Prostate gland (tissue), 2 donors: ENCODE data around the gene IMMT. TPM values are rescaled to one million over a fixed set of nuclear protein-coding genes. Genes with fewer than 3 reads are reported as not detected.

Source experiments
- DNase-seq: peaks from one replicate; pipeline ENCODE4 v3.0.0-alpha.2; 2019; ENCODE audit warnings: low spot score
- H3K27ac ChIP-seq, 2 donors: fragments of 200-600 bp; sonication (generic); 2 replicates each; pipeline ENCODE4 v1.5.1; 2017 to 2019
- H3K27me3 ChIP-seq: fragments of 200-600 bp; sonication (generic); replicated peaks from 2 replicates; pipeline ENCODE4 v1.5.1; 2019; ENCODE audit not compliant: insufficient read depth
- H3K36me3 ChIP-seq, 2 donors: fragments of 200-600 bp; sonication (generic); 1 replicate in 1 of 2; 2 replicates in 1 of 2; pipeline versions ENCODE4 v1.5.1 to v1.8.1; 2017 to 2019
- H3K4me1 ChIP-seq: fragments of 200-600 bp; sonication (generic); replicated peaks from 2 replicates; pipeline ENCODE4 v1.5.1; 2019
- H3K4me3 ChIP-seq, 2 donors: fragments of 200-600 bp; sonication (generic); 2 replicates each; pipeline ENCODE4 v1.5.1; 2017 to 2019
- H3K9me3 ChIP-seq: fragments of 200-600 bp; sonication (generic); 2 replicates; pipeline ENCODE4 v1.5.1; 2017
- CTCF ChIP-seq, 4 experiments: fragments of 200-600 bp in 2 of 4; fragments of 450-650 bp in 2 of 4; sonication (generic) in 2 of 4; IDR thresholded peaks; 1 replicate in 3 of 4; 2 replicates in 1 of 4; pipeline ENCODE4 v1.5.1; 2016 to 2019; ENCODE audit warnings: antibody characterized with exemption in 4 of 4, mild to moderate bottlenecking in 2 of 4, moderate library complexity in 2 of 4
- POLR2A ChIP-seq: fragments of 450-650 bp; IDR thresholded peaks from one replicate; pipeline ENCODE4 v1.6.1; 2016; ENCODE audit warnings: antibody characterized with exemption, mild to moderate bottlenecking
- POLR2AphosphoS5 ChIP-seq: sonication (generic); formaldehyde crosslinking; IDR thresholded peaks from one replicate; pipeline ENCODE4 v1.6.1; 2017; ENCODE audit warnings: antibody characterized with exemption
- WGBS: methylation state at CpG from one replicate; pipeline ENCODE4 v1.1.5; 2018; 5-methylcytosine and 5-hydroxymethylcytosine counted together
- intact Hi-C: fragments of 100-400 bp; cut with DNase I; formaldehyde crosslinking; loops from one replicate; pipeline ENCODE4 v1.14.2; 2022
- total RNA-seq, 2 donors: library from RNA; depleted of rRNA; stranded (reverse); fragments of >200 nt; gene quantifications; one replicate each; pipeline ENCODE4 v1.1.0, GENCODE V29; 2016

The IMMT gene
- total RNA-seq, 2 donors from 2014 or later: 32.6 to 52.5 TPM

- H3K27me3 ChIP-seq: no peaks in the 10 kb centered on the region
- TF ChIP-seq CTCF (IDR thresholded peaks at IDR 0.05) (no peak), POLR2AphosphoS5 (no peak), POLR2A (no peak)
- H3K9me3 ChIP-seq: no peaks in the 10 kb centered on the region
- WGBS: 89% methylated on average over 9 of the region's 9 CpGs
- H3K27ac ChIP-seq: no peak overlapping the region
- no peak overlapping the region for H3K4me3 ChIP-seq
- no peaks in the 10 kb centered on the region for H3K36me3 ChIP-seq
- H3K4me1 ChIP-seq: peaks cover 3% of the 10 kb centered on the region
- DNase-seq: no peak
- intact Hi-C loops: loop anchor here (10.0 kb wide), 1 partner anchor 108 kb away; the partner anchor contains the start of gene REEP1
Measured at GRCh38 chr2:86226636-86227520, 31.6 kb upstream of the IMMT start.

- no peak for DNase-seq
- 96% methylated on average over 4 of the region's 4 CpGs for WGBS
- Histone ChIP-seq H3K27me3 (no peaks in the 10 kb centered on the region), H3K4me1 (peaks cover 3% of the 10 kb centered on the region), H3K4me3 (no peak overlapping the region), H3K36me3 (no peaks in the 10 kb centered on the region), H3K27ac (no peak overlapping the region), H3K9me3 (no peaks in the 10 kb centered on the region)
- TF ChIP-seq POLR2A (no peak), POLR2AphosphoS5 (no peak), CTCF (IDR thresholded peaks at IDR 0.05) (no peak)
- intact Hi-C loops: loop anchor here (10.0 kb wide), 1 partner anchor 109 kb away; the partner anchor contains the start of gene REEP1
Measured at GRCh38 chr2:86226070-86226469, 30.8 kb upstream of the IMMT start.

- 43% methylated on average over 6 of the region's 6 CpGs for WGBS
- H3K9me3 ChIP-seq: no peaks in the 10 kb centered on the region
- no peaks in the 10 kb centered on the region for H3K27me3 ChIP-seq
- TF ChIP-seq CTCF (IDR thresholded peaks at IDR 0.05) (no peak), POLR2A (no peak), POLR2AphosphoS5 (peak; percentile 59)
- no peak overlapping the region for H3K4me3 ChIP-seq
- H3K36me3 ChIP-seq: no peaks in the 10 kb centered on the region
- no peak for DNase-seq
- H3K27ac ChIP-seq: peak overlapping the region; percentile 45 to 48
- intact Hi-C loops: loop anchor here (10.0 kb wide), 1 partner anchor 109 kb away; the partner anchor contains the start of gene REEP1
- peaks cover 3% of the 10 kb centered on the region for H3K4me1 ChIP-seq
Measured at GRCh38 chr2:86225581-86225980, 30.3 kb upstream of the IMMT start.

- intact Hi-C loops: loop anchor here (5.0 to 10.0 kb wide), 3 partner anchors 73 to 218 kb away; partner anchors contain the start of genes KDM3A and REEP1
- Histone ChIP-seq H3K4me3 (no peak overlapping the region), H3K36me3 (no peaks in the 10 kb centered on the region), H3K27ac (peak overlapping the region; percentile 45 to 48), H3K9me3 (no peaks in the 10 kb centered on the region), H3K4me1 (peaks cover 3% of the 10 kb centered on the region), H3K27me3 (no peaks in the 10 kb centered on the region)
- TF ChIP-seq POLR2A: no peak
- TF ChIP-seq POLR2AphosphoS5: no peak
- no peak for TF ChIP-seq CTCF (IDR thresholded peaks at IDR 0.05)
- DNase-seq: no peak
- 85% methylated on average over 9 of the region's 9 CpGs for WGBS
Measured at GRCh38 chr2:86224645-86225355, 29.5 kb upstream of the IMMT start.
